Measurements from ENCODE around the gene ACBD3.

- TF ChIP-seq POLR2A (IDR thresholded peaks at IDR 0.05; ENCODE audit: extremely low read depth, insufficient read length) (no peak), CTCF (IDR thresholded peaks at IDR 0.05; ENCODE audit: low read depth, low read length) (no peak)
Observed at GRCh38 chr1:226220473-226221189, 34.1 kb upstream of the ACBD3 start.

Data from NB4 (cell line).